Measurements from ENCODE around the gene SLC25A13.

GRCh38 chr7:96310110-96310509, 11.8 kb downstream of the SLC25A13 start:
- TF ChIP-seq CTCF (IDR thresholded peaks at IDR 0.05; ENCODE audit: low read length) (no peak), EZH2 (optimal IDR thresholded peaks at IDR 0.05; ENCODE audit: low read depth, low read length) (no peak)

Data from MM.1S (cell line).